NCI-H1048 (cell line): ENCODE data around the gene CWH43.
"Not testable (repeated sequence)": the region's sequence is repeated elsewhere in the genome, so short reads cannot be mapped to it uniquely, and the experiment has no call there.

Experiments
- DNase-seq: peaks from one replicate; lab custom pipeline; 2025; lab: John Stamatoyannopoulos, UW

The CWH43 gene

GRCh38 chr4:48976041-48976440, 10.0 kb upstream of the CWH43 start:
- no peak for DNase-seq

DNA sequence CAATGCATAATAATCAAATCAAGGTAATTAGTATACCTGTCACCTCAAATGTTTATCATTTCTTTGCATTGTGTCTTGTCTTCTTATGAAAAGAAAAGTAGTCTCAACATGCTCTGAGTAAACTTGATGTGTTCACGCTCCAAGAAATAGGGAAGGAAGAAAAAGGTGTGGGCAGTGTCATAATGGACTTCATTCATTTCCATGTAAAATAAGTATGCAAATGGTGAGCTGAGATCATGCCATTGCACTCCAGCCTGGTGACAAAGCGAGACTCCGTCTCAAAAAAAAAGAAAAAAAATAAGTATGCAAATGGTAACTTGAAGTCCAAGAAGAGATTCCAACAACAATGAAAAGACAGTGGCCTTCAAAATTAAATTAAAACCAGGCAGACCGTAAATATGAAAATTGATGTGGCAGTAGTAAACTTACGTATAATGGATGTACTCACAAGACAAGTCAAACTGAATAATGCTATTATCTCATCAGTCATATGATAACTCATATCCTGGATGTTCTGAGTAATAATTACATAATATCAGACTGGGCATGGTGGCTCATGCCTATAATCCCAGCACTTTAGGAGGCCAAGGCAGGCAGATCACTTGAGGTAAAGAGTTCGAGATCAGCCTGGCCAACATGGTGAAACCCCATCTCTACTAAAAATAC, 6.0 kb upstream of the CWH43 start:
- peak; percentile 54 for DNase-seq

DNA sequence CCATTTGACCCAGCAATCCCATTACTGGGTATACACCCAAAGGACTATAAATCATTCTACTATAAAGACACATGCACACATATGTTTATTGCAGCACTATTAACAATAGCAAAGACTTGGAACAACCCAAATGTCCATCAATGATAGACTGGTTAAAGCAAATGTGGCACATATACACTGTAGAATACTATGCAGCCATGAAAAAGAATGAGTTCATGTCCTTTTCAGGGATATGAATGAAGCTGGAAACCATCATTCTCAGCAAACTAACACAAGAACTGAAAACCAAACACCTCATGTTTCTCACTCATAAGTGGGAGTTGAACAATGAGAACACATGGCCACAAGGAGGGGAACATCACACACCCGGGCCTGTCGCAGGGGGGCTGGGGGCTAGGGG, 2.1 kb upstream of the CWH43 start:
- DNase-seq, result not testable (repeated sequence)

GRCh38 chr4:48985602-48985975, 486 bp upstream of the CWH43 start:
- DNase-seq, result no peak

GRCh38 chr4:48986654-48987164, 634 bp downstream of the CWH43 start:
- DNase-seq, result no peak

DNA sequence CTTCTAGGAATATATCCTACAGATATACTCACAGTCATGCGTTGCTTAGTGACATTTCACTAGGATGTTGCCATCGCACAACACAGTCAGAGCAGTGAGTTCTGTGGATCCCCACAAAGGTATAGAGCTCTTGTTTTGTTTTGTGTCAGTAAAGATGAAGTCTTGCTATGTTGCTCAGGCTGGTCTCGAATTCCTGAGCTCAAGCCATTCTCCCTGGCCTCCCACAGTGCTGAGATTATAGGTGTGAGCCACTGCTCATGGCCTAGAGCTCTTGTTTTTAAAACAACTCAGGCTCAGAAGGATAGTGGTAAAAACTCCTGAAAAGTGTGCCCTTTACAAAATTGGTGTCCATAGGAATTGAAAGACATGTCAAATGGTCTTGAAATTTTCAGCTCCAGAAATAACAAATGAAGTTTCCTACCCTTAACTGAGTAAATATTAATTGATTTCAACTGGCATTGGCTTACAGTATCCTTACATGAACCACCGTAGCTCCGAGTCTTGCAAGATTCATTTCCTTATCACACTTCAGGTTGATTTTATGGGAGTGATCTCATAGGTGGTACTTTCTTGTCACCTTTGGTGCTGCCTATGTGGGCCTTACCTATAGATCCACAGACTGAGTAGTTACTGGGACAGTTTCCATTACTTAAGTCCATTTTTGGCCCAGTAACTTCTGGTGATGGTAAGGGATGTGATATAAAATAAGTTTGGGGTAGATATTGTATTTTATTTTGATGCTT, 3.6 kb downstream of the CWH43 start:
- DNase-seq, result no peak

GRCh38 chr4:48991357-48991756, 5.3 kb downstream of the CWH43 start:
- no peak for DNase-seq

DNA sequence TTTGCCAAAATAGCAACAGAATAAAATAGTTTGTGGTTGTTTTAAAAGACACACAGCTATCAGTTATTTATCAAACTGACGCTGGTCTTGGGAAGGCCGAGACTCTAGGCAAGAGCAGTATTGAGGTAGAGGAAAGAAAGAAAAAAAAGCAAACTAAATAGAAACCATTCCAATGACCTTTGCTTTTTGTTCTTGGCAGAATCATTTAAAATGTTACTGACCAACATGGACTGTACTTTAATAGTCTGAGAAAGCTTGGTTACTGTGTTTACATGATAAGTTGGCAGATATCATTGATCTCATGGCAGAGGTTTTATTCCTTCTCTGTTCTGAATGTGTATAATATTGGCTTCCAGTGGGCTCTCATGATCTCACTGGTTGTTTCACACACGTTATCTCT, 11.9 kb downstream of the CWH43 start:
- no peak for DNase-seq

GRCh38 chr4:48998440-48998839, 12.4 kb downstream of the CWH43 start:
- no peak for DNase-seq

- DNase-seq, result no peak
Observed at GRCh38 chr4:49000806-49001205, 14.7 kb downstream of the CWH43 start.

DNA sequence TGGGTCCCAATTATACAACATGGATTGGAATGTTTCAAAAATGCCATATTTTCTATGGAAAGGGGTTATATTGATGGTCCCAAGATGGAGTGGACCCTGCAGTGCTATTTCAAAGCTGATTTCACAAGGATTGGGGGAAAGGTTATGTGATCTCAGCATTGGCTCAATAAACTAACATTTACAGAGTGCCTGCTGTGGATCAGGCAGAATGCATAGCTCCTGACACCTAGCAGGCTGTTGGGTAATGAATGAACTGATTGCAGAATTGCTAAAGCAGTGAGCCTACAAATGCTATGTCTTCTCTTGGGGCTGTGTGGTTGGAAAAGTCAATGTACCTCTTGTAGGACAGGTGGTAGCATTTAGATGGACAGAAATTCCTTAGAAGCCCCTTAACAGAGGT, 16.9 kb downstream of the CWH43 start:
- DNase-seq, result no peak

GRCh38 chr4:49018718-49019295, 32.7 kb downstream of the CWH43 start:
- no peak for DNase-seq

GRCh38 chr4:49032440-49033161, 46.5 kb downstream of the CWH43 start:
- no peak for DNase-seq

DNA sequence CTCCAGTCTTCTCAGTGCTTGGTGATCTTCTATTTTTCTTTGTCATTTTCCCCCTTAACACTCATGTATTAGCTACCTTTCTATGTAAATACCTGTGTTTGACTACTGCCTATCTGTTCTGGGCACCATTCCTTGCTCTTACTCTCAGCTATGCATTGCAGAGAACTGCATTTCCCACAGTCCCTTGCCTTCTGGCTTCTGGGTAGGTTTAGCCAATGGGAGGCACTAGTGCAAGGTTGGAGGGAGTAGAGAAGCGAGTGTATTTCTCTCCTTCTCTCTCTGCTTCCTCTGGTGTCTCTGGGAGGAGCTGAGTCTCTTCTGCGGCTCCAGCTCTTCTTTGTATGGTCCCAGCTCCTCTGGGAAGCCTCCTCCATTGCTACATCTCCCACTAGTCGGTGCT, 50.5 kb downstream of the CWH43 start:
- no peak for DNase-seq

- no peak for DNase-seq
Observed at GRCh38 chr4:49044270-49044669, 58.2 kb downstream of the CWH43 start.

DNA sequence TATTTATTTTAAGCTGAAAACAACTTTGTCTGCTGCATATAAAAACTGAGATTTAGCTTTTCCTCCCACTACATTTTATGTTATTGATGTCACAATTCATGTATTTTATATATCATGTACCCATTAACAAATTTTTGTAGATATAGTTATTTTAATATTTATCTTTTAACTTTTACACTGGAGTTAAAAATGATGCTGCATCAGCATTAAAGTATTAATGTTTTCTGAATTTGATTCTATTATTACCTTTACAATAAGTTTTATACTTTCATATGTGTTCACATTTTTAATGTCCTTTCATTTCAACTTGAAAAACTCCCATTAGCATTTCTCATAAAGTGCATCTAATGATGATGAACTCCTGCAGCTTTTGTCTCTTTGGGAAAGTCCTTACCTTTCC, 72.2 kb downstream of the CWH43 start:
- DNase-seq, result no peak

GRCh38 chr4:49063670-49064069, 77.6 kb downstream of the CWH43 start:
- DNase-seq, result no peak

GRCh38 chr4:49072196-49072595, 86.1 kb downstream of the CWH43 start:
- DNase-seq, result not testable (repeated sequence)

DNA sequence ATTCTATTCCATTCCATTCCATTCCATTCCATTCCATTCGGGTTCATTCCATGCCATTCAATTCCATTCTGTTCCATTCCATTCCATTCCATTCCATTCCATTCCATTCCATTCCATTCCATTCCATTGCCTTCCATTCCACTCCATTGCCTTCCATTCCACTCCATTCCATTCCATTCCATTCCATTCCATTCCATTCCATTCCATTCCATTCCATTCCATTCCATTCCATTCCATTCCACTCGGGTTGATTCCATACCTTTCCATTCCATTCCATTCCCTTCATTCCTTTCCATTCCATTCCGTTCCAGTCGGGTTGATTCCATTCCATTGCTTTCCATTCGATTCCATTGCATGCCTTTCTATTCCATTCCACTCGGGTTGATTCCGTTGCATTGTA, 105.8 kb downstream of the CWH43 start:
- not testable (repeated sequence) for DNase-seq

GRCh38 chr4:49092608-49093135, 106.6 kb downstream of the CWH43 start:
- not testable (repeated sequence) for DNase-seq

DNA sequence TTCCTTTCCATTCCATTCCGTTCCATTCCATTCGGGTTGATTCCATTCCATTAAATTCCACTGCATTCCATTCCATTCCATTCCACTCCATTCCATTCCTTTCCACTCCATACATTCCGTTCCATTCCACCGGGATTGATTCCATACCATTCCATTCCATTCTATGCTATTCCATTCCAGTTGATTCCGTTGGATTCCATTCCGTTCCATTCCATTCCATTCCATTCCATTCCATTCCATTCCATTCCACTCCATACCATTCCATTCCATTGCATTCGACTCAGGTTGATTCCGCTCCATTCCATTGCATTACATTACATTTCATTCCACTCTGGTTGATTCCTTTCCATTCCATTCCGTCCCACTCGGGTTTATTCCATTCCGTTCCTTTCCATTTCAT, 110.1 kb downstream of the CWH43 start:
- not testable (repeated sequence) for DNase-seq

DNA sequence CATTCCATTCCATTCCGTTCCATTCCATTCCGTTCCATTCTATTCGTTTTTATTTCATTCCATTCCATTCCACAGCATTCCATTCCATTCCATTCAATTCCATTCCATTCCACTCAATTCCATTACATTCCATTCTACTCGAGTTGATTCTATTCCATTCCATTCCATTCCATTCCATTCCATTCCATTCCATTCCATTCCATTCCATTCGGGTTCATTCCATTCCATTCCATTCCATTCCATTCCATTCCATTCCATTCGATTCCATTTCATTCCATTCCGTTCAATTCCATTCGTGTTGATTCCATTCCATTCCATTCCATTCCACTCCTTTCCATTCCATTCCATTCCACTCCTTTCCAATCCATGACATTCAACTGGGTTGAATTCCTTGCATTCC, 110.6 kb downstream of the CWH43 start:
- not testable (repeated sequence) for DNase-seq
